HepG2 (cell line): ENCODE data around the gene FBXL22. TPM values are rescaled to one million over a fixed set of nuclear protein-coding genes. Genes with fewer than 3 reads are reported as not detected.
A peak's percentile ranks its signal among the peaks of the same experiment; 100 is the strongest.

ENCODE experiments used
- ATAC-seq: fragments of 200-7000 bp; cut with Tn5 transposase; 3 replicates; pipeline ENCODE4 v1.9.1; 2020; ENCODE audit warnings: mild to moderate bottlenecking, moderate library complexity
- BruUV-seq: library from RNA; stranded (reverse); fragments of 400-500 nt; replicated peaks from 2 replicates; lab custom pipeline; 2021; lab: Mats Ljungman, UMichigan
- CTCF ChIA-PET: fragments of 300-600 bp; formaldehyde crosslinking; extraction: SDS; loops from one replicate; lab custom pipeline; 2021; ENCODE audit warnings: low total read pairs, inconsistent platforms, low intra/inter-chr PET ratio; lab: Yijun Ruan, JAX
- POLR2A ChIA-PET: fragments of 350-600 bp; sonication (Branson Sonifier 250); formaldehyde crosslinking; loops from one replicate; lab custom pipeline; 2020; ENCODE audit warnings: antibody characterized with exemption, inconsistent platforms; lab: Yijun Ruan, JAX
- DNase-seq: peaks from one replicate; pipeline ENCODE4 v3.0.0-alpha.2; 2015; ENCODE audit warnings: low spot score
- FAIRE-seq: peaks from 3 replicates; lab custom pipeline; 2011; peaks lifted over from hg19 to GRCh38; lab: Jason Lieb, UNC
- H2AFZ ChIP-seq: one replicate; pipeline ENCODE4 v1.6.1; 2011; ENCODE audit warnings: low read length, inconsistent platforms
- H3K27ac ChIP-seq: fragments of 300-600 bp; 3 replicates; pipeline ENCODE4 v1.8.0; 2011; ENCODE audit warnings: mixed run types, mild to moderate bottlenecking, mixed read lengths, low read length, inconsistent platforms; ENCODE audit not compliant: insufficient read depth; ENCODE audit errors: extremely low read length
- H3K27me3 ChIP-seq, 2 experiments: fragments of 200-600 bp in 1 of 2; 2 replicates in 1 of 2; 3 replicates in 1 of 2; pipeline versions ENCODE4 v1.6.0 to v1.8.0; 2011; ENCODE audit warnings: low read length in 2 of 2, mild to moderate bottlenecking in 2 of 2, moderate library complexity in 2 of 2, inconsistent platforms in 1 of 2; ENCODE audit not compliant: insufficient read depth in 2 of 2, control insufficient read depth in 1 of 2
- H3K36me3 ChIP-seq, 2 experiments: fragments of 200-600 bp in 1 of 2; replicated peaks in 1 of 2; 2 replicates in 1 of 2; 3 replicates in 1 of 2; pipeline versions ENCODE4 v1.5.1 to v1.8.0; 2011; ENCODE audit warnings: low read length in 2 of 2, inconsistent platforms in 1 of 2; ENCODE audit not compliant: insufficient read depth in 2 of 2, control insufficient read depth in 1 of 2
- H3K4me1 ChIP-seq: 2 replicates; pipeline ENCODE4 v1.5.1; 2012; ENCODE audit warnings: low read length, inconsistent platforms; ENCODE audit not compliant: insufficient read depth
- H3K4me2 ChIP-seq: 2 replicates; pipeline ENCODE4 v1.6.0; 2011; ENCODE audit warnings: low read depth, low read length, inconsistent platforms
- H3K4me3 ChIP-seq, 3 experiments: fragments of 200-600 bp in 1 of 3; sonication (generic), shearing (Covaris generic) in 1 of 3; replicated peaks in 1 of 3; 2 replicates each; pipeline ENCODE4 v1.5.1; 2011 to 2016; ENCODE audit warnings: low read length in 3 of 3, inconsistent platforms in 2 of 3, low read depth in 2 of 3, mild to moderate bottlenecking in 2 of 3, control low read depth in 1 of 3, mixed read lengths in 1 of 3; ENCODE audit not compliant: insufficient read depth in 1 of 3
- H3K79me2 ChIP-seq: one replicate; pipeline ENCODE4 v1.6.1; 2011; ENCODE audit warnings: low read length, inconsistent platforms; ENCODE audit not compliant: insufficient read depth
- H3K9ac ChIP-seq: 2 replicates; pipeline ENCODE4 v1.6.0; 2011; ENCODE audit warnings: mild to moderate bottlenecking, low read depth, low read length, inconsistent platforms; ENCODE audit not compliant: insufficient read depth
- H3K9me3 ChIP-seq: 2 replicates; pipeline ENCODE4 v1.5.1; 2012; ENCODE audit warnings: mild to moderate bottlenecking, low read length
- H4K20me1 ChIP-seq: 2 replicates; pipeline ENCODE4 v1.6.0; 2011; ENCODE audit warnings: inconsistent platforms, mild to moderate bottlenecking, low read length, moderate library complexity; ENCODE audit not compliant: insufficient read depth
- ELK4 ChIP-seq: sonication (generic); formaldehyde crosslinking; IDR thresholded peaks from 2 replicates; pipeline ENCODE4 v1.9.0; 2021; ENCODE audit warnings: missing genetic modification reagents, borderline replicate concordance
- ZBTB33 ChIP-seq: sonication (generic); formaldehyde crosslinking; IDR thresholded peaks from 2 replicates; pipeline ENCODE4 v1.4.0; 2020; ENCODE audit warnings: missing genetic modification reagents
- WGBS: methylation state at CpG from one replicate; pipeline ENCODE4 v1.1.6; 2017; ENCODE audit warnings: low lambda C conversion rate; 5-methylcytosine and 5-hydroxymethylcytosine counted together
- in situ Hi-C: cut with HindIII; loops from 2 replicates; pipeline ENCODE4 v1.10.0; 2017; ENCODE audit warnings: low pct_unique_long_range_greater_than_20kb; ENCODE audit not compliant: extremely low pct_ligation_motif_present
- intact Hi-C: fragments of 100-400 bp; cut with micrococcal nuclease; formaldehyde crosslinking; loops from one replicate; pipeline ENCODE4 v1.10.0; 2022; ENCODE audit not compliant: unreplicated experiment
- polyA plus RNA-seq, 8 experiments: library from polyadenylated mRNA; depleted of rRNA in 3 of 8; stranded (reverse) in 7 of 8; unstranded in 1 of 8; fragments of >200 nt; fragmentation: Illumina TruSeq in 4 of 8; extraction: Trizol in 4 of 8; gene quantifications; 2 replicates each; pipeline versions ENCODE4 v1.2.1 to v1.2.3, GENCODE V29; 2011 to 2016; ENCODE audit warnings: low read depth in 4 of 8, missing spikeins in 1 of 8, mixed read lengths in 1 of 8; ENCODE audit not compliant: insufficient read depth in 1 of 8
- total RNA-seq, 5 experiments: library from RNA; depleted of rRNA; stranded (reverse); fragments of >200 nt; fragmentation: Illumina TruSeq; extraction: Trizol; gene quantifications; 2 replicates each; pipeline ENCODE4 v1.2.3, GENCODE V29; 2016; ENCODE audit warnings: low read depth in 1 of 5

The FBXL22 gene
- total and polyA plus RNA-seq, 2 of the 13 experiments (the other 11 are each of a cell fraction or from before 2014, with no cell fraction given) = 0.15 to 0.33 TPM

- in situ Hi-C loops = no loop called here
- H3K4me2 ChIP-seq = no peak overlapping the region
Measured at GRCh38 chr15:63586790-63587189, 10.4 kb upstream of the FBXL22 start.

More at GRCh38 chr15:63586790-63587189, 10.4 kb upstream of the FBXL22 start:
- no TSS peak for BruUV-seq
- POLR2A ChIA-PET = no interaction called here
- H3K27me3 ChIP-seq = no peaks in the 10 kb centered on the region
- H3K79me2 ChIP-seq = no peaks in the 10 kb centered on the region
- intact Hi-C loops = no loop called here
- no peak overlapping the region for H3K9ac ChIP-seq
- ATAC-seq (no peak), DNase-seq (no peak), FAIRE-seq (no peak)
- H3K36me3 ChIP-seq = peaks cover 13 to 61% of the 10 kb centered on the region in 2 experiments
- H3K9me3 ChIP-seq = no peaks in the 10 kb centered on the region
- no peak overlapping the region for H3K4me3 ChIP-seq
- 98% methylated on average over 5 of the region's 5 CpGs for WGBS
- peak; percentile 74 for TF ChIP-seq ZBTB33 (CRISPR knock-in tag)
- TF ChIP-seq ELK4 = no peak
- CTCF ChIA-PET = no interaction called here
- no peak overlapping the region for H3K27ac ChIP-seq
- no peak overlapping the region for H2AFZ ChIP-seq
- H3K4me1 ChIP-seq = peaks cover 15% of the 10 kb centered on the region
- no peaks in the 10 kb centered on the region for H4K20me1 ChIP-seq
